NK-92 (cell line): ENCODE results near the gene UQCRC1.

ENCODE experiments used
- DNase-seq: peaks from one replicate; lab custom pipeline; 2025; ENCODE audit not compliant: unreplicated experiment; lab: John Stamatoyannopoulos, UW

The UQCRC1 gene

GRCh38 chr3:48609088-48610005 lies at the start of gene UQCRC1:
TSS of gene UQCRC1 (minus strand) at chr3:48609646. CDS start at chr3:48609620, 26 bp downstream.
- peak; percentile 23 for DNase-seq

GRCh38 chr3:48656841-48657281 lies 47.4 kb upstream of the UQCRC1 start:
- DNase-seq = no peak

GRCh38 chr3:48656061-48656840 lies 46.8 kb upstream of the UQCRC1 start:
- DNase-seq = no peak

DNA sequence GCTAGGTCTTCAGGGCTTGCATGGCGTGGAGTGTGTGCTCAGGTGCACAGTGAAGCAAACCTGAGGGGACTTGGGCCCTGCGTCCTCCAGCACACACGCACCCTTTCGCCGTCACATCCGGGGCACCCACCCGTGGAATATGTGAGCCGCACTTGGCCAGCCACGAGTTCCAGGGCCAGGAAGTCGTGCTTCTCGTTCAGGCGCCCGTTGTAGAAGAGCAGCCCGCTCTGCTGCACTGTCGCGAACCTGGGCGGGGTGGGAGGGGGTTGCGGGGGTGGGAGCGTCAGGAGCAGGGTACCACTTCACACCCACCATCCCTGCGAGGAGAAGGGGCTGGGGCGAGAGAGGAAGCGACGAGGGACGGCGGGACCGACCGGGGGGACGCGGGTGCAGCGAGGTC lies 46.2 kb upstream of the UQCRC1 start:
- no peak for DNase-seq

DNA sequence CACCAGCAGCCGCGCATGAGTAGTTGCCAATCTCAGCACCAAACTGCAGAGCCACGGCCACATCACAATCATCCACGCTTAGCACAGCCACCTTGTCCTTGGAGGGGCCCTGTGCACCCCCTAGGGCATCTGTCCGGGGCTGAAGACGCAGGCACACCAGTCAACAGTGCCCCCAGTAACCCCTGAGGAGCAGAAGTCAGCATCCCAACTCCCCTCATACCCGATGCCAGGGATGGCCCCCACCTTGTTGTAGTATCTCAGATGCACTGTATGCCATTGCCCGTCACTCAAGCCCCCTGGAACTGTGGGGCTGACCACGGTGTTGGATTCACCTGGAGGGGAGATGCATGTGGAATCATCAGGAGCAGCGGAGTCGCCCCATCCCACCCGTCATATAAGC lies 45.6 kb upstream of the UQCRC1 start:
- no peak for DNase-seq

DNA sequence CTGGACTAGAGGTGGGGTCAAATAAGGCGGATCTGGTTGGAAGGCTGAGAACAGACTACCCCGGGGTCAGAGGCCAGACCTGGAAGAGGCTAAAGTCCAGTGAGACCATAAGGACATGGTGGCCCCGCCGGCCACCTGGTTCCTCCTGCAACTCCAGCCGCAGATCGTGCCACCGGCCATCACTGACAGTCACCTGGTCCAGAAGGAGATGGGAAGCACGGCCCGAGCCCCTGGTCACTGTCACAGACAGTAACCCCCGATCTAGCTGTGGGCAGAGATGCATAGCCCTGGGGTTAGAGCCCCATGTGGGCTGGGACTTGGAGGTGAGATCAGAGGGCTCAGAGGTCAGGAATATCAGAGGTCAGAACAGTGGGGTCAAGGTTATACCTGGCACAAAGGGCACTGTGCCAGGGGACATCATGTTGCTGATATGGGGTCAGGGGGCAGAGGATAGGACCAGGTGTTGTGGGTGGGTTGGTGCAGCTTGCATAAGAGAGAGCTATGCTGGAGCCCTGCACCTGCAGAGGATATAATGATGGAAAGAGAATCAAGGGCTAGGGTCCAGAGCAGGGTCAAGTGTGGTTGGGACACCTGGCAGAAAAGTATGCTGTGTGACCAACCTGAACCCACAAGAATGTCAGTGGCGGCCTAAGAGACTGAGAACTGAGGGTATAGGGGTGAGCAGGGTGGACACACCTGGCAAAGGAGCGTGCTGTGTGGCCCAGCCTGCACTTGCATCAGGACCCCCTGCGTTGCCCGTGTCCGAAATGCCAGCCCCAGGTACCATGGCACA lies 43.7 kb upstream of the UQCRC1 start:
- DNase-seq = no peak

- no peak for DNase-seq
Observed at GRCh38 chr3:48651771-48652170, 42.3 kb upstream of the UQCRC1 start.

- no peak for DNase-seq
Observed at GRCh38 chr3:48650723-48651122, 41.3 kb upstream of the UQCRC1 start.

DNA sequence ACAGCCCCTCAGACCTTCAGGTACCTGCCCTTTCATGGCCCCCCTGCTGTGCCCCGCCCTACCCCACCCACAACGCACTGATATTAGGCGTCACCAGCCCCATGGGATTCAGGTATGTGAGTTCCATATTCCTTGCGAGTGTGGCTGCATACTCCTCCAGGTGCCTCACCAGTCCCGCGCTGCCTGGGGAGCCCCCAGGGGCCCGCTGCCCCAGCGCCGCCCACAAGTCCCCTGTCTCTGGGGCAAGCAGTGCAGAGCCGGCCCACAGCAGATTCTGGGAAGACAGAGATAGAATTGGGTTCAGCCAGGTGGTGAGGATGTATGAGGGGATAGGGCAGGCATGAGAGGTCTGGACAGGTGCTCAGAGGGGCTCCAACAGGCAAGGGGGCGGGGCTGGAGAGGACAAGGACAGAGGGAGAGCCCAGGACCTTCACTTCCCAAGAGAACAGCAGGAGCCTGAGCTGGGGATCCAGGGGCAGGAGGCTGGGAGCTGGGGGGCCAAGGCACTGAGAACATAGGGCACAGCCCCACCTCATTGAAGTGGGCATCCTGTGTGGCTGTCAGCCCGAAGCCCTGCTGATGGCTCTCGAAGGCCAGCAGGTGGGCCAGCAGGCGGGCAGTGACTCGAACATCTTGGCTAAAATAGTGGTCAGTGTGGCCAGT lies 38.9 kb upstream of the UQCRC1 start:
- DNase-seq = no peak

DNA sequence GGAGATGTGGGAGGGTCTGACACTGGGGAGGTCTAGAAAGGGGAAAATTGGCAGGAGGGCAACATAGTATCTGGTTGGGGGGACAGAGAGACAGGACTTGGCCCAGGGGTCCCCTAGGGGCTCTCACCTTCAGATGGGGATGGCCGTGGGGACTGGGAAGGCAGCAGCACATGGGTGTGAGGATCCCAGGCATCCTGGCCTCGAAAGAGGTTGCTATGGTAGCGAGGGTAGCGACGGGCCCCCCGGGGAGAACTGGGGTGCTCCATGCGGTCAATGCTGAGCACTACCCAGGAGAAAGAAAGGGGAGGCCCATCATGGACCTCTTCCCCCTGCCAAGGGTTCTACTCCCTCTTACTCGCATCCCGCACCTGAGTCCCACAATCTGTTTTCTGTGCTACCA lies 38.3 kb upstream of the UQCRC1 start:
- no peak for DNase-seq

GRCh38 chr3:48644898-48645760 lies 35.7 kb upstream of the UQCRC1 start:
- no peak for DNase-seq

- DNase-seq = no peak
Observed at GRCh38 chr3:48642605-48643004, 33.2 kb upstream of the UQCRC1 start.

DNA sequence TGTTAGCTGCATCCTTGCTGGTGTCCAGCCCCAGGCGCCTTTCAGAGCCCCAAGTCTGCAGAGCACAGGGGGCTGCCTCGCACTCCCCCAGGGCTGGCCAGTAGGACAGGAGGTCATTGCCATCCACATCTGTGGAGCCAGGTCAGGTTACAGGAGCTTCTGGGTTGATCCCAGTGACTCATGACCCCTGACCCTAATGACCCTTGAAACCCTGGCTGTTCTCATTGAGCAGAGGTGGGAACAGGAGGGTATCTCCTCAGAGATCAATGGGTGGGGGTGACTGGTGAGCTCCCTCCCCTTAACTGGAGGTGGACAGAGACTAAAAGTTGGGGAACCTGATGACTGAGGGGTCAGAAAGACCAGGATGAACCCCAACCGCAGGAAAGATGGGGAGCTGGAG lies 31.9 kb upstream of the UQCRC1 start:
- DNase-seq = no peak

DNA sequence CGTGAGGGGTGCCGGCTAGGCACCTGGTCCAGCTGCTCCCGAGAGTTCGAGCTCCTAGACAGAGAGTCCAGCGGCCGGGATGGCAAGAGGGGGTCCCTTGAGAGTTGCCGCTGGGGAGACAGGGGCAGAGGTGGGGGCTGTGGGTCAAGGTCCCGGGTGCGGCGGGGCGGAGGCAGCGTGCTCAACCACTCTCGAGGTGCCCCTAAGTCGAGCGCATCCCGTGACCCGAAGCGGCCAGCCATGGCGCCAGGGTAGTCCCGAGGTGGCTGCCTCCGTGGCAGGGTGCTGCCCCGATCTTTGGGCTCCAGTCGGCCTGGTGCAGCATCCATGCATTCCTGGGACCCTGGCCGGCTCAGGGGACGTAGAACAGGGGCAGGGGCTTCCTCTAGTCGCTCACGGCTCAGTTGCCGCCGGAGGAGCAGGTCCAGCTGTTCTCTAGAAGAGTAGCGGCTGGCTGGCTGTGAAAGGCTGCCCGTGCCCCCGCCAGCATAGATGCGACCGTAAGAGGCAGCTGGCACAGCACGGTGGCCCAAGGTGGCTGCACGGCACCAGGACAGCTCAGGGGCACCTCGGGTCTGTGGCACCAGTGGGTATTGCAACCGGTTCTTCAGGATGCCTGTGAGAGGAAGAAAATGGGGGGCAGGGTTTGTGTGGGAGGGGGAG lies 30.6 kb upstream of the UQCRC1 start:
- DNase-seq = no peak

GRCh38 chr3:48637305-48637704 lies 27.9 kb upstream of the UQCRC1 start:
- DNase-seq = no peak

DNA sequence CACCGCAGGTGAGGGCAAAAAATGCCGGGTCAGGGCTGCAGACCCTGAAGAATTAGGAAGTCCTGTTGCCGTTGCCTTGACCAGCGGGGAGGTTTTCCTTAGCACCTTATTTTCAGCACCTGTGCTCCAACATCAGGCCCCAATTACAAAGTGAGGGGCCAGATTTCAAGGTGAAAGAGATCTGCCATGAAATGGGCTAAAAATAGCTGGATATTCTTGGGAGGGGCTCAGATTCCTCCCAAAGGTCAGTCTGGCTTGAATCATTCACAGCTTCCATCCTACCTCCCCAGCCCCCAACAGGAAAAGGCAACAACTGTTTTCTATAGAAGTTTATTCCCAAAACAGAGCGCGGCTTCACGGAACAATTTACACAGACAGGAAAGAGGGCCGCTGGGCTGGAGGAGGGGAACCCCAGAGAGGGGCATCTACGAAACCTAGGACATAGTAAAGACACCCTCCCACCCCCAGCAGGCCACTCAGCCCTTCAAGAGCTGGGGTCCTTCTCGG lies 26.8 kb upstream of the UQCRC1 start:
- no peak for DNase-seq

GRCh38 chr3:48635222-48636021 lies 26.0 kb upstream of the UQCRC1 start, which contains the start of gene SLC26A6:
TSS of gene SLC26A6 (minus strand) at chr3:48635461. CDS start at chr3:48635393, 68 bp downstream.
- peak; percentile 52 for DNase-seq

DNA sequence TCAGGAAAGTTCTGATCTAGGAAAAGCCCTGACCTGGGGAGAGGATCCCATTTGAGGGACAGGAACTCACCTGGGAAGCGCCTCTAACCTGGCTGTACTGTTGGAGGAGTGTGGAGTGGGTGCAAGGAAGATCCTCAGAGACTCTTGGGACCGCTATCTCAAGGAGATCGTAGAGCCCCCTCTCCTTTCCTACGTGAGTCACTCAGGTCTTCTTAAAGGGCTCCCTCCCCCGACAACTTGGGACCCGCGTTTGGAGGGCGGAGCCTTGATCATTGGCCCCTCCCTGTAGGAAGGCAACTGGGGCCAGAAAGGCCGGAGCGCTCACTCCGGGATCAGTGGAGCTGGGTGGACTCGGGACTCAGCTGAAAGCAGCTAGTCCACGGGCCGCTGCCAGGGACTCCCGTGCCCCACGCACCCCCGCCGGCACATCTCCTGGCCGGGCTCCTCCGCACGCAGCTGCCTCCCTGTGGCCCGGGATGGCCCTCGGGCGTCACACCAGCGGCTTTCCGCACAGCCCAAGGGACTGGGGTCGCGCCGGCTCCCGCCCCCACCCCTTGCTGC lies 25.3 kb upstream of the UQCRC1 start:
- DNase-seq = no peak
